Nephron progenitor cell (in vitro differentiated cells): Measurements from ENCODE around the gene TEX29.

ENCODE experiments used
- DNase-seq: peaks from one replicate; pipeline ENCODE4 v3.0.0; 2021
- H3K27ac Mint-ChIP-seq: 2 replicates; pipeline ENCODE4 v1.8.0; 2021; ENCODE audit warnings: mild to moderate bottlenecking, moderate library complexity, mixed read lengths
- H3K27me3 Mint-ChIP-seq: 2 replicates; pipeline ENCODE4 v1.8.0; 2021; ENCODE audit warnings: mild to moderate bottlenecking, low read depth, mixed read lengths; ENCODE audit not compliant: poor library complexity
- H3K36me3 Mint-ChIP-seq: 2 replicates; pipeline ENCODE4 v1.8.0; 2021; ENCODE audit warnings: low read depth, mixed read lengths
- H3K4me1 Mint-ChIP-seq: 2 replicates; pipeline ENCODE4 v1.8.0; 2021; ENCODE audit warnings: mixed read lengths
- H3K4me3 Mint-ChIP-seq: 2 replicates; pipeline ENCODE4 v1.8.0; 2021; ENCODE audit warnings: mild to moderate bottlenecking, moderate library complexity, mixed read lengths
- H3K9me3 Mint-ChIP-seq: 2 replicates; pipeline ENCODE4 v1.8.0; 2021; ENCODE audit warnings: mild to moderate bottlenecking, moderate library complexity, mixed read lengths
- TF ChIP-seq, protein P1 (sequence below): fragments of 200-600 bp; sonication (generic); IDR thresholded peaks from 2 replicates; pipeline ENCODE4 v1.5.0; 2021; ENCODE audit warnings: antibody characterized with exemption

TEX29 gene

DNA sequence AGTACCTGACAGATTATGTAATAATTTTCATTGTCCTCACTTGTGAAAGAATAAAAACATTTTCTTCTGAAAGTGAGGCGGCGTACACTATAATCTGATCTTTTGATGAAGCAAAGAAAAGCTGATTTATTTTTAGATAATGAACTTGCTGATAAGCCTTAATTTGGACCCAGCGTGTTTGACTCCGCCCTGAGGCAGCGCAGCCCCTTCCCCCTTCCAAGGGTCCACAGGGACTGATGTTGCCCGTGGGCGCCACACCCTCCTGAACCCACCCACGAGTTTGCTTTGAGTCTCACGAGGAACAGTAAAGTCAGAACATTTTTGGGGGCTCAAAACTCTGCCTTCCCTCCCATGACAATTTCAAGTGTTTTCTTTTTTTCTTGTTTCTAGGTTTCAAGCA, 40.0 kb downstream of the TEX29 start:
- DNase-seq: no peak
- Mint-ChIP-seq H3K4me3 (no peak overlapping the region), H3K36me3 (no peaks in the 10 kb centered on the region), H3K27me3 (peaks cover 9% of the 10 kb centered on the region), H3K9me3 (no peaks in the 10 kb centered on the region), H3K4me1 (no peaks in the 10 kb centered on the region), H3K27ac (no peak overlapping the region)
- TF ChIP-seq, protein P1, sequence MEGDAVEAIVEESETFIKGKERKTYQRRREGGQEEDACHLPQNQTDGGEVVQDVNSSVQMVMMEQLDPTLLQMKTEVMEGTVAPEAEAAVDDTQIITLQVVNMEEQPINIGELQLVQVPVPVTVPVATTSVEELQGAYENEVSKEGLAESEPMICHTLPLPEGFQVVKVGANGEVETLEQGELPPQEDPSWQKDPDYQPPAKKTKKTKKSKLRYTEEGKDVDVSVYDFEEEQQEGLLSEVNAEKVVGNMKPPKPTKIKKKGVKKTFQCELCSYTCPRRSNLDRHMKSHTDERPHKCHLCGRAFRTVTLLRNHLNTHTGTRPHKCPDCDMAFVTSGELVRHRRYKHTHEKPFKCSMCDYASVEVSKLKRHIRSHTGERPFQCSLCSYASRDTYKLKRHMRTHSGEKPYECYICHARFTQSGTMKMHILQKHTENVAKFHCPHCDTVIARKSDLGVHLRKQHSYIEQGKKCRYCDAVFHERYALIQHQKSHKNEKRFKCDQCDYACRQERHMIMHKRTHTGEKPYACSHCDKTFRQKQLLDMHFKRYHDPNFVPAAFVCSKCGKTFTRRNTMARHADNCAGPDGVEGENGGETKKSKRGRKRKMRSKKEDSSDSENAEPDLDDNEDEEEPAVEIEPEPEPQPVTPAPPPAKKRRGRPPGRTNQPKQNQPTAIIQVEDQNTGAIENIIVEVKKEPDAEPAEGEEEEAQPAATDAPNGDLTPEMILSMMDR: no peak

GRCh38 chr13:111361046-111361872, 40.8 kb downstream of the TEX29 start:
- no peaks in the 10 kb centered on the region for H3K4me1 Mint-ChIP-seq
- TF ChIP-seq, protein P1: no peak
- no peaks in the 10 kb centered on the region for H3K36me3 Mint-ChIP-seq
- no peaks in the 10 kb centered on the region for H3K9me3 Mint-ChIP-seq
- peaks cover 8% of the 10 kb centered on the region for H3K27me3 Mint-ChIP-seq
- H3K27ac Mint-ChIP-seq: no peak overlapping the region
- DNase-seq: no peak
- H3K4me3 Mint-ChIP-seq: no peak overlapping the region

DNA sequence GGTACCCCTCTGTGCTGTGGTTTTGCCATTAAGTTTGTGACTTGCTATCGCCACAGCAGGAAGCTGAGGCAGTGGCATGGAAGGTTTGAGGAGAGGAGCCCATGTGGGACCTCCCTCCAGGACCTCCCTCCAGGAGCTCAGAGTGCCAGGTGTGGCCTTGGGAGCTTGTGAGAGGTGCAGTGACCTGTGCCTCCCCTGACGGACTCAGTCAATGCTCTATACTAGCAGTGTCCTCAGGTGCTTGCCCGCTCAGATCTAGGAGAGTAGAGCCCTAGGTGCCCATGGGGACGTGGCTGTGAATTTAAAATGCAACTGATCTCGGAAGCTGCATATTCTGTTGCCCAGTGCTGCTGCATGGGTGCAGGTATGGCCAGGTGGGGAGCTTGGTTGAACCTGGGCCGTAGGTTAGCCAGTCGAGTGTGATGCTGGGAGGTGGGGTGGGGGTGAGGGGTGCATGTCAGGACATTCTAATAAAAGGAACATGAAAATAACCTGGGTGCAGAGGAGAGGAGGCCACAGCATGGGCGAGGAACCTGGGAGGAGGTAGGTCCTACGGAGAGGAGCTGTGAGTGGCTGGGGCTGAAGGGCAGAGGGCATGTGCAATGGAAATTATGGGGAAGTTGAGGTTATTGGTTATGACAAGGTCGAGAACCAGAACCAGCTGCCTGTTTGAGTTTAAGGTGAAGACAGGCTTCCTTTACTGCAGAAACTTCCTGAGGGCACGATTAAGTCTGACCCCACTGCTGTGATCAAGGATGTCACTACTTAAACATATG, 41.6 kb downstream of the TEX29 start:
- no peaks in the 10 kb centered on the region for H3K9me3 Mint-ChIP-seq
- H3K27ac Mint-ChIP-seq: no peak overlapping the region
- TF ChIP-seq, protein P1: no peak
- H3K4me3 Mint-ChIP-seq: no peak overlapping the region
- DNase-seq: no peak
- H3K27me3 Mint-ChIP-seq: peaks cover 6% of the 10 kb centered on the region
- no peaks in the 10 kb centered on the region for H3K36me3 Mint-ChIP-seq
- H3K4me1 Mint-ChIP-seq: no peaks in the 10 kb centered on the region

DNA sequence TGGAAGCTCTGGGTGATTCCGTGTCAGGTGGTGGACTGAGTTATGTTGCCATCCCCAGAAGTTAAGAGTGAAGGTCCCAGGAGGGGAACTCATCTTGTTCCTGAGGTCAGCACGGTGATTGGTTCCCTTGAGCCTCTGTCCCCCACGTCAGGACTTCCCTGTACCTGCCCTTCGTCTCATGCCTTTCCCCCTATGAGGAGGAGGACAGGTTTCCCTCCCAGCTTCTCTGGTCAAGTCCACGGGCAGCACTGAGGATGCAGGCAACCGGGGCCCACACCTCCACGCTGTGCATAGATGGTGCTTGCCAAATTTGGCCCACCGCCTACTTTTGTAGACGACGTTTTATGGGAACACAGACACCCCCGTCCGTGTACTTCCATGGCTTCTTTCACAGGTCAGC, 42.7 kb downstream of the TEX29 start:
- TF ChIP-seq, protein P1: no peak
- Mint-ChIP-seq H3K4me3 (no peak overlapping the region), H3K9me3 (no peaks in the 10 kb centered on the region), H3K4me1 (no peaks in the 10 kb centered on the region), H3K36me3 (no peaks in the 10 kb centered on the region), H3K27ac (no peak overlapping the region), H3K27me3 (peaks cover 6% of the 10 kb centered on the region)
- DNase-seq: no peak

DNA sequence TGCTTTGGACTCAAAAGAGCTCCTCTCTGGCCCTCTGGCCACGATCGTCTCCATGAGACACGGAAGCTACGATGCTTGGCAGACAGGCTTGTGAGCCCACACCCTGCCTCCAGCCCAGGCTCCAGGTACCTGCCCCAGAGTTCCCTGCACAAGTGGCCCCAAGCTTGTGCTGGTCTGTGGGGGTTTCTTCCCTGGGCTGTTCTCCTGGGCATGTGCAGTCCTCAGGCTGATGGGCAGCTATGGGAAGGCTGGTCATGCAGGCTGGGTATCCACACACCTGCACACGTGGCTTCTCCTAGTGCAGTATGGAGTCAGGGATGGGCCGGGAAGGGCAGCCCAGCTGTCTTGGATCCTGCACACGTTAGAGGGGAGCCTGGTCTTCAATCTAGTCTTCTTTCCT, 43.1 kb downstream of the TEX29 start:
- H3K27ac Mint-ChIP-seq: no peak overlapping the region
- TF ChIP-seq, protein P1: no peak
- DNase-seq: no peak
- H3K27me3 Mint-ChIP-seq: peaks cover 6% of the 10 kb centered on the region
- H3K9me3 Mint-ChIP-seq: no peaks in the 10 kb centered on the region
- no peaks in the 10 kb centered on the region for H3K4me1 Mint-ChIP-seq
- H3K36me3 Mint-ChIP-seq: no peaks in the 10 kb centered on the region
- no peak overlapping the region for H3K4me3 Mint-ChIP-seq
